ENCODE results near the gene AMPD2. TPM values are rescaled to one million over a fixed set of nuclear protein-coding genes. Genes with fewer than 3 reads are reported as not detected.
A peak's percentile ranks its signal among the peaks of the same experiment; 100 is the strongest.

The AMPD2 gene
- total and polyA plus RNA-seq, 9 of the 15 experiments (the other 6 are each of a cell fraction or from before 2014, with no cell fraction given): 2.0 to 77.7 (median 28.2) TPM

DNA sequence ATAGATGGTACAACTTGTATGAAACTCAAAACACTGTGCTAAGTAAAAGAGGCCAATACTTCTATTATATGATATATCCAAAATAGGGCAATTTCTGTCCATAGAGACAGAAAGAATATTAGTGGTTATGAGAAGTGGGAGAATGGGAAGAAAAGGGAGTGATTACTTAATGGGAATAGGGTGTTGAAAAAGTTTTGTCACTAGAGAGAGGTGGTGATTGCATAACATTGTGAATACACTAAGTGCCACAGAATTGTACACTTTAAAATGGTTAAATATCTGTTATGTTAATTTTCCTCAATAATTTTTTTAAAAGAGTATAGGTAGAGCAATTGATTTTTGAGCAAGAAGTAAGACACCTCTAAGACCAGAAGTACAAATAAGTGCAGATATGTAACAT lies 30.0 kb upstream of the AMPD2 start:
- no peak overlapping the region for H3K4me2 ChIP-seq (ENCODE audit: insufficient read depth, low read length)
- POLR2A ChIA-PET: no interaction called here
- no peaks in the 10 kb centered on the region for H3K9me3 ChIP-seq (replicated peaks; ENCODE audit: control insufficient read depth, insufficient read depth, low read depth, low read length)
- H3K27ac ChIP-seq (ENCODE audit: extremely low read depth, low read depth, low read length): no peak overlapping the region
- FAIRE-seq (no peak), ATAC-seq (no peak), DNase-seq (ENCODE audit: extremely low read depth in 1 of 4, low spot score in 3 of 4) (no peak)
- H4K20me1 ChIP-seq (replicated peaks; ENCODE audit: control insufficient read depth, insufficient read depth, low read length): no peaks in the 10 kb centered on the region
- CTCF ChIA-PET (ENCODE audit: low intra/inter-chr PET ratio): no interaction called here
- TF ChIP-seq, protein P1, sequence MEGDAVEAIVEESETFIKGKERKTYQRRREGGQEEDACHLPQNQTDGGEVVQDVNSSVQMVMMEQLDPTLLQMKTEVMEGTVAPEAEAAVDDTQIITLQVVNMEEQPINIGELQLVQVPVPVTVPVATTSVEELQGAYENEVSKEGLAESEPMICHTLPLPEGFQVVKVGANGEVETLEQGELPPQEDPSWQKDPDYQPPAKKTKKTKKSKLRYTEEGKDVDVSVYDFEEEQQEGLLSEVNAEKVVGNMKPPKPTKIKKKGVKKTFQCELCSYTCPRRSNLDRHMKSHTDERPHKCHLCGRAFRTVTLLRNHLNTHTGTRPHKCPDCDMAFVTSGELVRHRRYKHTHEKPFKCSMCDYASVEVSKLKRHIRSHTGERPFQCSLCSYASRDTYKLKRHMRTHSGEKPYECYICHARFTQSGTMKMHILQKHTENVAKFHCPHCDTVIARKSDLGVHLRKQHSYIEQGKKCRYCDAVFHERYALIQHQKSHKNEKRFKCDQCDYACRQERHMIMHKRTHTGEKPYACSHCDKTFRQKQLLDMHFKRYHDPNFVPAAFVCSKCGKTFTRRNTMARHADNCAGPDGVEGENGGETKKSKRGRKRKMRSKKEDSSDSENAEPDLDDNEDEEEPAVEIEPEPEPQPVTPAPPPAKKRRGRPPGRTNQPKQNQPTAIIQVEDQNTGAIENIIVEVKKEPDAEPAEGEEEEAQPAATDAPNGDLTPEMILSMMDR (IDR thresholded peaks at IDR 0.05 in 2 of 3, conservative IDR thresholded peaks at IDR 0.05 in 1 of 3; ENCODE audit: insufficient read depth in 2 of 3, low read depth in 1 of 3, low read length in 3 of 3): no peak
- TF ChIP-seq SREBF2 (CRISPR knock-in tag; IDR thresholded peaks at IDR 0.05): no peak
- TF ChIP-seq, protein P2, sequence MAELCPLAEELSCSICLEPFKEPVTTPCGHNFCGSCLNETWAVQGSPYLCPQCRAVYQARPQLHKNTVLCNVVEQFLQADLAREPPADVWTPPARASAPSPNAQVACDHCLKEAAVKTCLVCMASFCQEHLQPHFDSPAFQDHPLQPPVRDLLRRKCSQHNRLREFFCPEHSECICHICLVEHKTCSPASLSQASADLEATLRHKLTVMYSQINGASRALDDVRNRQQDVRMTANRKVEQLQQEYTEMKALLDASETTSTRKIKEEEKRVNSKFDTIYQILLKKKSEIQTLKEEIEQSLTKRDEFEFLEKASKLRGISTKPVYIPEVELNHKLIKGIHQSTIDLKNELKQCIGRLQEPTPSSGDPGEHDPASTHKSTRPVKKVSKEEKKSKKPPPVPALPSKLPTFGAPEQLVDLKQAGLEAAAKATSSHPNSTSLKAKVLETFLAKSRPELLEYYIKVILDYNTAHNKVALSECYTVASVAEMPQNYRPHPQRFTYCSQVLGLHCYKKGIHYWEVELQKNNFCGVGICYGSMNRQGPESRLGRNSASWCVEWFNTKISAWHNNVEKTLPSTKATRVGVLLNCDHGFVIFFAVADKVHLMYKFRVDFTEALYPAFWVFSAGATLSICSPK (IDR thresholded peaks at IDR 0.05; ENCODE audit: borderline replicate concordance): no peak
- peak; percentile 37; the same call in 1 of the 2 replicates for TF ChIP-seq CEBPB (tag; IDR thresholded peaks at IDR 0.05)
- no peak for TF ChIP-seq CEBPG (CRISPR knock-in tag; IDR thresholded peaks at IDR 0.05)
- peak; percentile 55 to 61; a peak in 2 of 4 replicates for TF ChIP-seq CEBPG (tag; conservative IDR thresholded peaks at IDR 0.05 in 1 of 2, IDR thresholded peaks at IDR 0.05 in 1 of 2)
- peaks cover 87% of the 10 kb centered on the region for H3K36me3 ChIP-seq (ENCODE audit: control insufficient read depth, insufficient read depth, low read length)
- in situ Hi-C loops (cut with MboI): no loop called here
- H3K27me3 ChIP-seq (ENCODE audit: control insufficient read depth in 2 of 2, insufficient read depth in 2 of 2, low read length in 2 of 2): no peaks in the 10 kb centered on the region
- BruUV-seq (replicated peaks): no TSS peak
- no peak overlapping the region for H2AFZ ChIP-seq (ENCODE audit: low read depth, low read length)
- intact Hi-C loops (cut with micrococcal nuclease): no loop called here
- H3K4me1 ChIP-seq (replicated peaks in 1 of 2; ENCODE audit: control insufficient read depth in 2 of 2, insufficient read depth in 2 of 2, low read length in 2 of 2): no peaks in the 10 kb centered on the region
- H3K9me1 ChIP-seq (ENCODE audit: control insufficient read depth, insufficient read depth, low read length): no peaks in the 10 kb centered on the region
- H3K79me2 ChIP-seq (ENCODE audit: control insufficient read depth, insufficient read depth, low read length): no peaks in the 10 kb centered on the region
- H3K9ac ChIP-seq (ENCODE audit: insufficient read depth in 1 of 2, low read depth in 2 of 2, low read length in 2 of 2): no peak overlapping the region
- no peak overlapping the region for H3K4me3 ChIP-seq
